ENCODE measurements around the gene PRR3.

DNA sequence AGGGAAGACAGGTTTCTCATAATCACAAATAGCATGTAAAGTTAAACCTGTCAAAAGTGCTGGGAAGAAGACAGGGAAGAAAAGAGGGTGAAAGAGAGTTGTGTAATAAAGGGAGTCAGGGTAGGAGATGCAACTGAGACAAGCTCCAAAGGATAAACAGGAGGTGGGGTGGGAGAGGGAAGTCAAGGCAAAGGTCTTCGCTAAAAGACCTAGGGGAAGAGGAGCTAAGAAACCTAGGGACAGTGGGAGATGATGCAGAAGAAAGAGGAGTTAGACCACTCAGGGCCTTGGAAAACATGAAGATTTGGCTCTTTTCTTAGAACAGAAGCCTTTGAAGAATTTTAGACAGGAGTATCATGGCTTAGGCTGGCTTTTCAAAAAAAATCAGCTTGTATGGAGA is 7.0 kb downstream of the PRR3 start:
- TF ChIP-seq GATA2 (IDR thresholded peaks at IDR 0.05; ENCODE audit: low read depth, low read length) (no peak), GATA3 (IDR thresholded peaks at IDR 0.05; ENCODE audit: low read depth, low read length) (no peak)
